Sigmoid colon (tissue), 7 donors: ENCODE measurements around the gene NRXN3. TPM values are rescaled to one million over a fixed set of nuclear protein-coding genes. Genes with fewer than 3 reads are reported as not detected.

ENCODE experiments used
- DNase-seq: peaks from one replicate; pipeline ENCODE4 v3.0.0-alpha.2; 2019
- H3K27ac ChIP-seq, 4 donors: fragments of 200-600 bp; sonication (generic); one replicate each; pipeline ENCODE4 v1.5.1; 2016 to 2019; ENCODE audit warnings: mild to moderate bottlenecking in 1 of 4
- H3K27me3 ChIP-seq, 3 donors: fragments of 200-600 bp; sonication (generic); one replicate each; pipeline ENCODE4 v1.5.1; 2019; ENCODE audit warnings: mild to moderate bottlenecking in 1 of 3
- H3K36me3 ChIP-seq, 4 donors: fragments of 200-600 bp; sonication (generic); one replicate each; pipeline ENCODE4 v1.5.1; 2016 to 2019
- H3K4me1 ChIP-seq, 4 donors: fragments of 200-600 bp; sonication (generic); one replicate each; pipeline ENCODE4 v1.5.1; 2017 to 2019
- H3K4me3 ChIP-seq, 4 donors: fragments of 200-600 bp; sonication (generic); one replicate each; pipeline ENCODE4 v1.5.1; 2017 to 2019; ENCODE audit warnings: mild to moderate bottlenecking in 2 of 4, moderate library complexity in 1 of 4
- H3K9me3 ChIP-seq, 4 donors: fragments of 200-600 bp in 3 of 4; sonication (generic) in 3 of 4; one replicate each; pipeline versions ENCODE4 v1.5.1 to v1.6.1; 2013 to 2019
- EP300 ChIP-seq, 4 donors: sonication (generic); formaldehyde crosslinking; IDR thresholded peaks; one replicate each; pipeline ENCODE4 v1.6.1; 2017; ENCODE audit warnings: antibody characterized with exemption in 4 of 4
- POLR2A ChIP-seq, 2 donors: fragments of 450-650 bp; IDR thresholded peaks; one replicate each; pipeline ENCODE4 v1.6.1; 2016; ENCODE audit warnings: antibody characterized with exemption in 2 of 2, mild to moderate bottlenecking in 2 of 2, moderate library complexity in 2 of 2
- POLR2AphosphoS5 ChIP-seq, 4 donors: sonication (generic); formaldehyde crosslinking; IDR thresholded peaks; one replicate each; pipeline ENCODE4 v1.6.1; 2017; ENCODE audit warnings: antibody characterized with exemption in 4 of 4
- WGBS, 2 donors: extraction: QIAGEN DNeasy Blood & Tissue Kit; methylation state at CpG; one replicate each; pipeline ENCODE4 v1.1.7; 2013; 5-methylcytosine and 5-hydroxymethylcytosine counted together
- intact Hi-C: fragments of 100-400 bp; cut with DNase I; formaldehyde crosslinking; loops from one replicate; pipeline ENCODE4 v1.15.1; 2023
- polyA plus RNA-seq, 3 donors: library from polyadenylated mRNA; stranded (reverse); fragments of 200-250 nt; gene quantifications; one replicate each; pipeline ENCODE4 v1.2.3, GENCODE V29; 2013
- total RNA-seq, 4 donors: library from RNA; depleted of rRNA; stranded (reverse); fragments of >200 nt; gene quantifications; one replicate each; pipeline ENCODE4 v1.1.0, GENCODE V29; 2016
- TF ChIP-seq, protein P1 (sequence below), 4 experiments: fragments of 450-650 bp in 3 of 4; fragments of 200-600 bp in 1 of 4; IDR thresholded peaks; one replicate each; pipeline ENCODE4 v1.5.1; 2016 to 2019; ENCODE audit warnings: antibody characterized with exemption in 4 of 4, mild to moderate bottlenecking in 3 of 4, moderate library complexity in 2 of 4
- donor health status: healthy with polysubstance abuse.
- donor health status: Bipolar disorder and iron deficiency.
- donor health status: healthy.

Gene NRXN3
- total and polyA plus RNA-seq, 7 donors = 0.23 to 46.3 (median 23.2) TPM

DNA sequence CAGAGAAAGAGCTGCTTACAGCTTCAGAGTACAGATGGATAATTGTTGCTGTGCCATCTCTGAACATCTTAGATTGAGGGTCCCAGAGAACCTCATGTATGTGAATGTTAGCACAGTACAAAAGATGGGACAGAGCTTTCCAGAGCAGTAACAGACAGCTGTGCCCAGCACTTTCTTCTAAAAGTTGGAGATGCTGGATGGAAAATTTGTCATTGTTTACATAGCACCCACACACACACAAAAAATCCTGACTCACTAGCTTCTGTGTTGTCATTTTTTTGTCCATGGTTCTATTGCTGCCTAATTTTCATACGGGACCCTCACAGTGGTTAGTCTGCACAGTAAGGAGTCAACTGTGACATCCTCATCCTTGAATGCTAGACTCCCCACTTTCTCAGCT, 1666.4 kb downstream of the NRXN3 start:
- no peaks in the 10 kb centered on the region for H3K27me3 ChIP-seq

DNA sequence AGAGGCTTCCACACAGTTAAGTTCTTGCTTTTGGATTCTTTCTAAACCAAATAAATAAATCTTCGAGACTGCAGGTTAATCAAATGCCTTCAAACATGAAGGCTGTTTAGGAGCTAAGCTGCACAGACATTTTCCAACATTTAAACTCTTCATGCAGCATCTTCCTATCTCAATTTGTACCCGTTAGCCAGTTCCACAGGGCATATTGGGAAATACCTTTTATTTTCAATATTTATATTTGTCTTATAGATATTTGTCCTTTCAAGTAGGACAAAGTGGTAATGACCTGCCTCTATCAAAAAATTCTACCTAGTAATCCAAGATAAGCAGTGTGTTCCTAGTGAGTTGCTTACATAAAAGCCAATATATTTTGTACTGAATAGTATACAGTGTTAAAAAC, 1667.5 kb downstream of the NRXN3 start:
- H3K4me1 ChIP-seq = peaks cover 0 to 27% (median 9%) of the 10 kb centered on the region in 4 donors
- no peak overlapping the region for H3K27ac ChIP-seq
- no peak for DNase-seq
- TF ChIP-seq, protein P1, sequence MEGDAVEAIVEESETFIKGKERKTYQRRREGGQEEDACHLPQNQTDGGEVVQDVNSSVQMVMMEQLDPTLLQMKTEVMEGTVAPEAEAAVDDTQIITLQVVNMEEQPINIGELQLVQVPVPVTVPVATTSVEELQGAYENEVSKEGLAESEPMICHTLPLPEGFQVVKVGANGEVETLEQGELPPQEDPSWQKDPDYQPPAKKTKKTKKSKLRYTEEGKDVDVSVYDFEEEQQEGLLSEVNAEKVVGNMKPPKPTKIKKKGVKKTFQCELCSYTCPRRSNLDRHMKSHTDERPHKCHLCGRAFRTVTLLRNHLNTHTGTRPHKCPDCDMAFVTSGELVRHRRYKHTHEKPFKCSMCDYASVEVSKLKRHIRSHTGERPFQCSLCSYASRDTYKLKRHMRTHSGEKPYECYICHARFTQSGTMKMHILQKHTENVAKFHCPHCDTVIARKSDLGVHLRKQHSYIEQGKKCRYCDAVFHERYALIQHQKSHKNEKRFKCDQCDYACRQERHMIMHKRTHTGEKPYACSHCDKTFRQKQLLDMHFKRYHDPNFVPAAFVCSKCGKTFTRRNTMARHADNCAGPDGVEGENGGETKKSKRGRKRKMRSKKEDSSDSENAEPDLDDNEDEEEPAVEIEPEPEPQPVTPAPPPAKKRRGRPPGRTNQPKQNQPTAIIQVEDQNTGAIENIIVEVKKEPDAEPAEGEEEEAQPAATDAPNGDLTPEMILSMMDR (IDR thresholded peaks at IDR 0.05) = no peak
- TF ChIP-seq EP300 (IDR thresholded peaks at IDR 0.05) (no peak), POLR2AphosphoS5 (IDR thresholded peaks at IDR 0.05) (no peak), POLR2A (IDR thresholded peaks at IDR 0.05) (no peak)
- no peaks in the 10 kb centered on the region for H3K36me3 ChIP-seq
- H3K9me3 ChIP-seq = no peaks in the 10 kb centered on the region
- H3K27me3 ChIP-seq = no peaks in the 10 kb centered on the region
- no peak overlapping the region for H3K4me3 ChIP-seq
- intact Hi-C loops = no loop called here
- 75 to 79% methylated on average over 2 of the region's 2 CpGs for WGBS, 2 donors

More for the DNA sequence above, 1666.4 kb downstream of the NRXN3 start:
- peaks cover 0 to 15% (median 3%) of the 10 kb centered on the region in 4 donors for H3K4me1 ChIP-seq
- intact Hi-C loops = no loop called here
- no peak for DNase-seq
- TF ChIP-seq POLR2A (IDR thresholded peaks at IDR 0.05) = no peak
- TF ChIP-seq, protein P1 (IDR thresholded peaks at IDR 0.05) = no peak
- no peak for TF ChIP-seq EP300 (IDR thresholded peaks at IDR 0.05)
- no peak for TF ChIP-seq POLR2AphosphoS5 (IDR thresholded peaks at IDR 0.05)
- no peaks in the 10 kb centered on the region for H3K36me3 ChIP-seq
- H3K9me3 ChIP-seq = no peaks in the 10 kb centered on the region
- no peak overlapping the region for H3K27ac ChIP-seq
- 71 to 88% methylated on average over 1 of the region's 1 CpG for WGBS, 2 donors
- no peak overlapping the region for H3K4me3 ChIP-seq

DNA sequence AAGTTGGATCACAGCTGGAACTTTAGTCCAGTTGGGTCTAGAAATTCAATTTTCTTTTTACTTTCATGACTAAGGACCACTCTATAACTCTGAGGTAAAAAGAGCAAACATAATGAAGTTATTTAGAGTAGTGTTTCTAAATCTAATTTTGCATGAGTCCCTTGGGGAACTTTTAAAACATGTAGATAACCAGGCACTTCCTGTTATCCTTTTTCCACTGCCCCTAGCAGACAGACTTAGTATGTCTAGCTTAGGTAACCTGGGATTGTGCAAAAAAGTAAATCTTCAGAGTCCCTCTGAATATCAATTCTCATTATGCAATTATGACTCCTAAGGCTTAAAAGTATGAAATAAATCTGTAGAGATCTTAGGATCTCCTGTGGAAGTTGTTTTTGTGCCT, 1669.9 kb downstream of the NRXN3 start:
- H3K27ac ChIP-seq = no peak overlapping the region
- intact Hi-C loops = no loop called here
- H3K27me3 ChIP-seq = no peaks in the 10 kb centered on the region
- no peak for TF ChIP-seq POLR2A (IDR thresholded peaks at IDR 0.05)
- no peak for TF ChIP-seq EP300 (IDR thresholded peaks at IDR 0.05)
- TF ChIP-seq, protein P1 (IDR thresholded peaks at IDR 0.05) = no peak
- no peak for TF ChIP-seq POLR2AphosphoS5 (IDR thresholded peaks at IDR 0.05)
- DNase-seq = no peak
- H3K4me1 ChIP-seq = peaks cover 0 to 28% (median 9%) of the 10 kb centered on the region in 4 donors
- H3K9me3 ChIP-seq = no peaks in the 10 kb centered on the region
- no peaks in the 10 kb centered on the region for H3K36me3 ChIP-seq
- no peak overlapping the region for H3K4me3 ChIP-seq

DNA sequence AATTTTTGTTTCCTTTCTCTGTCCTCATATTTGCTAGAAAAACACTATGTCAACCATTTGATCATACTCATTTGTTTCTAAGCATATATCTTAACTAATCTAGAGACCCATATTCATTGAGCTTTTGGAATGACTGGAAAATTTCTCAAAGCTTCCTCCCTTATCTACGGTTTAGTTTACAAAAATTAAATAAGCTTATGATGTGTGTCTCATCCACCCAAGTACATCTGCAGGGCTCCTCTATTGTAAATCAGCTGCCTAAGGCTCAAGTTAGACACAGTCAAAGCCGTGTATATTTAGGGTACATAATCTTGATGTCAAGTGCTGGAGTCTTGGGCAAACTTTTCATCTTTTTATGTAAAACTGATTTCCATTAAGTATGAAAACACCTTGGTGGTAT, 1670.7 kb downstream of the NRXN3 start:
- WGBS, 2 donors = 38 to 42% methylated on average over 2 of the region's 2 CpGs
- no peak for DNase-seq

More for the DNA sequence above, 1670.7 kb downstream of the NRXN3 start:
- TF ChIP-seq EP300 (IDR thresholded peaks at IDR 0.05) (no peak), POLR2A (IDR thresholded peaks at IDR 0.05) (no peak), POLR2AphosphoS5 (IDR thresholded peaks at IDR 0.05) (no peak)
- TF ChIP-seq, protein P1 (IDR thresholded peaks at IDR 0.05) = no peak
- no peaks in the 10 kb centered on the region for H3K9me3 ChIP-seq
- H3K27me3 ChIP-seq = no peaks in the 10 kb centered on the region
- H3K27ac ChIP-seq = no peak overlapping the region
- intact Hi-C loops = no loop called here
- peaks cover 0 to 28% (median 9%) of the 10 kb centered on the region in 4 donors for H3K4me1 ChIP-seq
- no peak overlapping the region for H3K4me3 ChIP-seq
- H3K36me3 ChIP-seq = no peaks in the 10 kb centered on the region
